K562 treated with DMSO at 1 percent for 24 hours (cell line): ENCODE data around the gene LGALS7. TPM values are rescaled to one million over a fixed set of nuclear protein-coding genes. Genes with fewer than 3 reads are reported as not detected.

Source experiments
- total RNA-seq: library from RNA; unstranded; fragments of 300-600 nt; gene quantifications from 2 replicates; pipeline ENCODE4 v1.2.3, GENCODE V29; 2022; ENCODE audit warnings: low read depth; ENCODE audit not compliant: insufficient read depth

Gene LGALS7
- not detected in 2 replicates for total RNA-seq

DNA sequence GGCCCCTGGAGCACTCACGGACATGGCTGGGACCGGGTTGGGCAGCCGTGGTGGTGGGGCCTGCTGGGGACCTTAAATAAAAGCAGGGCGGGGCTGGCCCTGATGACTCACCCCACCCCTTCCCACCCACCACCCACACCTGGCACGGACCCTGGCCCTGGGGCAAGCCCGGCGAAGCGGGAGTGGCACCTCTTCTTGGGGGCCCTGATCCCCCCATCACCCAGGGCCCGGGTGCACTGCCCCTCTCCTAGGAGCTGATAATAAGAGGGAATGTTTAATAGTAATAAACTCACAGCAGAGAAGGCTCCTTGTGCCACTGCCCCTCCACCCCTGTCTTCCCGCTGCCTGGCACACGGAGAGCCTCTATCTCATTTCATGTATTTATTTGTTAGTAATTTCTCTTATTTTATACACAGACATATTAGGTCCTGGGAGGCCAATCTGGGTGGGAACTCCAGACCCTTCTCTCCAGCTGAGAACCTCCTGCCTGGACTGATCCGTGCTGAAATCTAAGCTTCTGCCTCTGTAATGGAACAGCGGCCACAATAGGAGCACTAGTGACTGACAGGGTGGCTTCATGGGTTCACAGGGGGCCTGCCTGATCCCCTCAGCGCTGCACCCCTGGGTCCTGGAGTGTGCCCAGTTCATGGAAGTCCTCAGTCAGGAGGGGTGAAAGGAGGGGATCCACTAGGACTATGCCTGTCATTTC, at the start of gene LGALS7:
TSS of gene LGALS7 (minus strand) at position 49 of the 709 bp plus-strand sequence. CDS start at position 24, 25 bp downstream.

DNA sequence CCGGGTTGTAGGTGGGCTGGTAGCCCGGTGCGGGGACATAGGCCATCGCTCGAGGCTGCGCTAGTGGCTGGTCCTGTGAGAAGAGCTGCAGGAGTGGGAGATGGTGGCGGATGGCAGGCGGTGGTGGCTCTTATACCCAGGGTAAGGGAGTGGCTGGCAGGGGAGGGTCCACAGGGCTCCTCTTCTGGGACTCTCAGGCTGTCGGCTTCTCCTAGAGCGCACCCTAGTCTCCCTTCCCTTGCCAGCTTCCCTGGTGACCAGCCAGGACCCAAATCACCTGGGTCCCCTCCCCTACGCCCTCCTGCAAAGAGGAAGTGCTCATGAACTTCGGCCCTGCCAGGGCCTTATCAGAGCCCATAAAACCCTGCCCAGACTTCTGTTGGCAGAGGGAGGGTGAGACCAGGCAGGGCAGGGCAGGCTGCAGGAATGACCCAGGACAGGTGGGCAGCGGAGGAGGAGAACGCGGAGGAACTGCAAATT, 39.6 kb upstream of the LGALS7 start, which contains the start of gene LGALS4:
TSS of gene LGALS4 (minus strand) at position 105 of the 480 bp plus-strand sequence. CDS start at position 46, 59 bp downstream.

DNA sequence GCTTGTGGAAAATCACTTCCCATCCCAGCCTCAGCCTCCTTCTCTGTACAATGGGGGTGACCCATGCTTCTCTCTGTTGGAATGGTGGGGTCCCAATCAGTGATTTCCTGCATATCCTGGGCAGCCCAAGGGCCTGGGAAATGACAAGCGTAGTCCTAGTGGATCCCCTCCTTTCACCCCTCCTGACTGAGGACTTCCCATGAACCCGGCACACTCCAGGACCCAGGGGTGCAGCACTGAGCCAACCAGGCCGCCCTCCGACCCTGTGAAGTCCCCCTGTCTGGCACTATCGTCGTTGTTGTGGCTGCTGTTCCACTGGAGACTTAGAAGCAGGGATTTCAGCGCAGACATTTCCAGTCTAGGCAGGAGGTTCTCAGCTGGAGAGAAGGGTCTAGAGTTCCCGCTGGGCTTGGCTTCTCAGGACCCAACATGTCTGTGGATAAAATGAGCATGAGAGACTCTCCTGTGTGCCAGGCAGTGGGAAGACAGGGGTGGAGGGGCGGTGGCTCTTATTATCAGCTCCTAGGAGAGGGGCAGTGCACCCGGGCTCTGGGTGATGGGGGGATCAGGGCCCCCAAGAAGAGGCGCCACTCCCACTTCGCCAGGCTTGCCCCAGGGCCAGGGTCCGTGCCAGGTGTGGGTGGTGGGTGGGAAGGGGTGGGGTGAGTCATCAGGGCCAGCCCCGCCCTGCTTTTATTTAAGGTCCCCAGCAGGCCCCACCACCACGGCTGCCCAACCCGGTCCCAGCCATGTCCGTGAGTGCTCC, 15.3 kb upstream of the LGALS7 start, which contains the start of gene LGALS7B:
TSS of gene LGALS7B (plus strand) at position 723 of the 766 bp plus-strand sequence. CDS start at position 750, 27 bp downstream.

DNA sequence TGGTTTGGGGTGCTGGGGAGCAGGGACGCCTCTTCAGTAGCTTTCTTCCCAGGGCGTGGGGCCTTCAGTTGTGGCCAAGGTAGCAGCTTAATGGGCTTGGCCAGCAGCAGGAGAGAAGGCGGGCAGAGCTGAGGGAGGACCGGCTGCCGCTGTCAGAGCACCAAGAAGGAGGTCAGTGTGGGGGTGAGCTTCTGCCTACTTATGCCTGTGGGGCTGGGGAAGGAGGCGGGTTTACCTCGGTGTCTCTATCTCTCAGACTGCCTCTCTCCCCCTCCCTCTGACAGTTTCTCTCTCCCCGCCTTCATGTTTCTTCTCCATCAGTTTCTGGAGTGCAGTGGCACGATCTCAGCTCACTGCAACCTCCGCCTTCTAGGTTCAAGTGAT, 29.0 kb downstream of the LGALS7 start, which contains the start of gene CAPN12:
TSS of gene CAPN12 (minus strand) at position 177 of the 384 bp plus-strand sequence. CDS start 309 bp downstream, outside the sequence.

Other genes starting within 250 kb of the LGALS7 start
- gene MAP4K1, start 155.6 kb downstream of the LGALS7 start, total RNA-seq, result 0.46 and 0.63 TPM in 2 replicates
- gene EIF3K, start 154.3 kb downstream of the LGALS7 start, total RNA-seq, result 588 and 605 TPM in 2 replicates
- gene ACTN4, start 125.9 kb downstream of the LGALS7 start, total RNA-seq, result 412 and 454 TPM in 2 replicates
- 0.39 TPM in 1 of 2 replicates, not detected in the other for gene CAPN12, start 29.0 kb downstream of the LGALS7 start, total RNA-seq
- not detected in 2 replicates for gene LGALS7B, start 15.7 kb upstream of the LGALS7 start, total RNA-seq
- gene LGALS4, start 39.4 kb upstream of the LGALS7 start, total RNA-seq, result 0.43 TPM in 1 of 2 replicates, not detected in the other
- 259 and 262 TPM in 2 replicates for gene ECH1, start 58.3 kb upstream of the LGALS7 start, total RNA-seq
- gene HNRNPL, start 76.5 kb upstream of the LGALS7 start, total RNA-seq, result 336 and 358 TPM in 2 replicates
- gene RINL, start 104.8 kb upstream of the LGALS7 start, total RNA-seq, result 9.0 and 11.8 TPM in 2 replicates
- 96.7 and 101 TPM in 2 replicates for gene SIRT2, start 126.1 kb upstream of the LGALS7 start, total RNA-seq
- 31.9 and 32.1 TPM in 2 replicates for gene NFKBIB, start 126.5 kb upstream of the LGALS7 start, total RNA-seq
- gene CCER2, start 138.7 kb upstream of the LGALS7 start, total RNA-seq, result not detected in 2 replicates
- gene SARS2, start 157.2 kb upstream of the LGALS7 start, total RNA-seq, result 25.5 and 31.4 TPM in 2 replicates
- 91.0 and 98.5 TPM in 2 replicates for gene MRPS12, start 157.4 kb upstream of the LGALS7 start, total RNA-seq
- gene FBXO17, start 202.2 kb upstream of the LGALS7 start, total RNA-seq, result 34.1 and 34.9 TPM in 2 replicates